Prostate gland (tissue), 2 donors: Measurements from ENCODE around the gene SLC25A21. TPM values are rescaled to one million over a fixed set of nuclear protein-coding genes. Genes with fewer than 3 reads are reported as not detected.
"Not testable (repeated sequence)": the region's sequence is repeated elsewhere in the genome, so short reads cannot be mapped to it uniquely, and the experiment has no call there.

ENCODE experiments used
- DNase-seq: peaks from one replicate; pipeline ENCODE4 v3.0.0-alpha.2; 2019; ENCODE audit warnings: low spot score
- H3K27ac ChIP-seq, 2 donors: fragments of 200-600 bp; sonication (generic); 2 replicates each; pipeline ENCODE4 v1.5.1; 2017 to 2019
- H3K27me3 ChIP-seq: fragments of 200-600 bp; sonication (generic); replicated peaks from 2 replicates; pipeline ENCODE4 v1.5.1; 2019; ENCODE audit not compliant: insufficient read depth
- H3K36me3 ChIP-seq, 2 donors: fragments of 200-600 bp; sonication (generic); 1 replicate in 1 of 2; 2 replicates in 1 of 2; pipeline versions ENCODE4 v1.5.1 to v1.8.1; 2017 to 2019
- H3K4me1 ChIP-seq: fragments of 200-600 bp; sonication (generic); replicated peaks from 2 replicates; pipeline ENCODE4 v1.5.1; 2019
- H3K4me3 ChIP-seq, 2 donors: fragments of 200-600 bp; sonication (generic); 2 replicates each; pipeline ENCODE4 v1.5.1; 2017 to 2019
- H3K9me3 ChIP-seq: fragments of 200-600 bp; sonication (generic); 2 replicates; pipeline ENCODE4 v1.5.1; 2017
- POLR2A ChIP-seq: fragments of 450-650 bp; IDR thresholded peaks from one replicate; pipeline ENCODE4 v1.6.1; 2016; ENCODE audit warnings: antibody characterized with exemption, mild to moderate bottlenecking
- POLR2AphosphoS5 ChIP-seq: sonication (generic); formaldehyde crosslinking; IDR thresholded peaks from one replicate; pipeline ENCODE4 v1.6.1; 2017; ENCODE audit warnings: antibody characterized with exemption
- WGBS: methylation state at CpG from one replicate; pipeline ENCODE4 v1.1.5; 2018; 5-methylcytosine and 5-hydroxymethylcytosine counted together
- intact Hi-C: fragments of 100-400 bp; cut with DNase I; formaldehyde crosslinking; loops from one replicate; pipeline ENCODE4 v1.14.2; 2022
- total RNA-seq, 2 donors: library from RNA; depleted of rRNA; stranded (reverse); fragments of >200 nt; gene quantifications; one replicate each; pipeline ENCODE4 v1.1.0, GENCODE V29; 2016
- TF ChIP-seq, protein P1 (sequence below), 4 experiments: fragments of 200-600 bp in 2 of 4; fragments of 450-650 bp in 2 of 4; sonication (generic) in 2 of 4; IDR thresholded peaks; 1 replicate in 3 of 4; 2 replicates in 1 of 4; pipeline ENCODE4 v1.5.1; 2016 to 2019; ENCODE audit warnings: antibody characterized with exemption in 4 of 4, mild to moderate bottlenecking in 2 of 4, moderate library complexity in 2 of 4

The SLC25A21 gene
- total RNA-seq, 2 donors from 2014 or later = 1.5 to 7.7 TPM

DNA sequence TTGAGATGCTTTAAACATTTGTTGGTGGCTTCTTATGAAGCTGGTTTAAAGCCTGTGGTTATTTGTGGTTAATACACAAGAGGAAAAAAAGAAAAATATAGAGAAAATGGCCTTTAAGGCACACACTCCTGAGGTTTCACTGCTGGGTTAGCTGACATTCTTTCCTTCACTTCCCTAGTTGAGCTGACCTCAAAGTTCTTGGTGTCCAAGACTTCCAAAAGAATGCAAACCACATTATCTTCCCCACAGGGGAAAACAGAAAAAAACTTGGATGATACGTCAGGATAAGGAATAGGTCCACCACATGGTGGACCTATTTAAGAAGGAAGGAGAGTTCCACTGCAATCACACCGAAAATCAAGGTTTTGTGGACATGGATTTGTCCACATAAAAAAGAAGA lies 94.3 kb downstream of the SLC25A21 start:
- no peaks in the 10 kb centered on the region for H3K36me3 ChIP-seq
- WGBS = 62% methylated on average over 2 of the region's 2 CpGs
- TF ChIP-seq, protein P1, sequence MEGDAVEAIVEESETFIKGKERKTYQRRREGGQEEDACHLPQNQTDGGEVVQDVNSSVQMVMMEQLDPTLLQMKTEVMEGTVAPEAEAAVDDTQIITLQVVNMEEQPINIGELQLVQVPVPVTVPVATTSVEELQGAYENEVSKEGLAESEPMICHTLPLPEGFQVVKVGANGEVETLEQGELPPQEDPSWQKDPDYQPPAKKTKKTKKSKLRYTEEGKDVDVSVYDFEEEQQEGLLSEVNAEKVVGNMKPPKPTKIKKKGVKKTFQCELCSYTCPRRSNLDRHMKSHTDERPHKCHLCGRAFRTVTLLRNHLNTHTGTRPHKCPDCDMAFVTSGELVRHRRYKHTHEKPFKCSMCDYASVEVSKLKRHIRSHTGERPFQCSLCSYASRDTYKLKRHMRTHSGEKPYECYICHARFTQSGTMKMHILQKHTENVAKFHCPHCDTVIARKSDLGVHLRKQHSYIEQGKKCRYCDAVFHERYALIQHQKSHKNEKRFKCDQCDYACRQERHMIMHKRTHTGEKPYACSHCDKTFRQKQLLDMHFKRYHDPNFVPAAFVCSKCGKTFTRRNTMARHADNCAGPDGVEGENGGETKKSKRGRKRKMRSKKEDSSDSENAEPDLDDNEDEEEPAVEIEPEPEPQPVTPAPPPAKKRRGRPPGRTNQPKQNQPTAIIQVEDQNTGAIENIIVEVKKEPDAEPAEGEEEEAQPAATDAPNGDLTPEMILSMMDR (IDR thresholded peaks at IDR 0.05) = no peak
- TF ChIP-seq POLR2A (no peak), POLR2AphosphoS5 (no peak)
- H3K9me3 ChIP-seq = no peaks in the 10 kb centered on the region
- H3K27ac ChIP-seq = no peak overlapping the region
- no peaks in the 10 kb centered on the region for H3K4me1 ChIP-seq
- H3K4me3 ChIP-seq = no peak overlapping the region
- intact Hi-C loops = no loop called here
- DNase-seq = no peak
- H3K27me3 ChIP-seq = no peaks in the 10 kb centered on the region

DNA sequence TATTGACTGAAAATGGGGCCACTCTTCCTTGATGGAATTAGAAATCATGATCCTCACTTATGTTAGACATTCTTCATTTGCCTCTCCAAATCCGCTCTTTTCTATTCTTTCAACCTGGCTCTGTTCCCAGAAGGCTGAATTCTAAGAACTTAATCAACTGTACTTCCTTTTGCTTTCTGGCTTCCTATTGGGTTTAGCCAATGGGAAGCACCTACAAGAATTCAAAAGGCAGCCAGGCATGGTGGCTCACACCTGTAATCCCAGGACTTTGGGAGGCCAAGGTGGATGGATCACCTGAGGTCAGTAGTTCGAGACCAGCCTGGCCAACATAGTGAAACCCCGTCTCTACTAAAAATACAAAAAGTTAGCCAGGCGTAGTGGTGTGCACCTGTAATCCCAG lies 98.1 kb downstream of the SLC25A21 start:
- H3K27ac ChIP-seq, H3K27me3 ChIP-seq, intact Hi-C loops, H3K4me3 ChIP-seq, DNase-seq, H3K9me3 ChIP-seq, H3K36me3 ChIP-seq, H3K4me1 ChIP-seq: not testable (repeated sequence)
- 67% methylated on average over 4 of the region's 4 CpGs for WGBS

DNA sequence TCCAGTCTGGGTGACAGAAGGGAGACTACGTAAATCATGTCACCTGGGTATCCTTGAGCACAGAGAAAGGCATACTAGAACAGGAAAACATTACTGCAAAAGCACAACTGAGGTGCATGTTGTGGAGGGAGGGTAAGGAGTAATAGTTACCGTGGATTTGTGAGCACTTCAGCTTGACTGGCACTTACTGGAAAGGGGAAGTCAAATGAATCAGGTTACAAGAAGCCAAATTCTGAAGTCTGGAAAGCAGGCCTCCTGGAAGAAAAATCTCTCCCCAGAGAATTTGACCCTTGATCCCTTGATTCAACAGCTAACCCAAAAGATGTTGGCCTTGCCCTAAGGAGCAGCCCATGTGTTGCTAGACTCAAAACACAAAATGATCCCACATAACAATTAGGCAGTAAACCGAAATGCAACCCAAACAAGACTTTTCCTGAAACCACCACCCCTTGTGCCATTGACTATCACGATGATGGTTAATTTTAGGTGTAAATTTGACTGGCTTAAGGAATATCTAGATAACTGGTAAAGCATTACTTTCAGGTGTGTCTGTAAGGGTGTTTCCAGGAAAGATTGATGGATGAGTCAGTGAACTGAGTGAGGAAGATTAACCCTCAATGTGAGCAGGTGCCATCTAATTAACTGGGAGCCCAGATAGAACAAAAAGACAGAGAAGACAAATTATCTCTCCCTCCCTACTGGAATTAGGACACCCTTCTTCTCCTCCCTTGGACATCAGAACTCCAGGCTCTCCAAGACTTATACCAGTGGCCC lies 108.8 kb downstream of the SLC25A21 start:
- no peaks in the 10 kb centered on the region for H3K27me3 ChIP-seq
- TF ChIP-seq POLR2A = no peak
- H3K4me3 ChIP-seq = no peak overlapping the region
- H3K36me3 ChIP-seq = no peaks in the 10 kb centered on the region
- no peaks in the 10 kb centered on the region for H3K4me1 ChIP-seq
- 91% methylated on average over 4 of the region's 4 CpGs for WGBS
- DNase-seq = no peak
- intact Hi-C loops = no loop called here
- no peaks in the 10 kb centered on the region for H3K9me3 ChIP-seq
- no peak overlapping the region for H3K27ac ChIP-seq

DNA sequence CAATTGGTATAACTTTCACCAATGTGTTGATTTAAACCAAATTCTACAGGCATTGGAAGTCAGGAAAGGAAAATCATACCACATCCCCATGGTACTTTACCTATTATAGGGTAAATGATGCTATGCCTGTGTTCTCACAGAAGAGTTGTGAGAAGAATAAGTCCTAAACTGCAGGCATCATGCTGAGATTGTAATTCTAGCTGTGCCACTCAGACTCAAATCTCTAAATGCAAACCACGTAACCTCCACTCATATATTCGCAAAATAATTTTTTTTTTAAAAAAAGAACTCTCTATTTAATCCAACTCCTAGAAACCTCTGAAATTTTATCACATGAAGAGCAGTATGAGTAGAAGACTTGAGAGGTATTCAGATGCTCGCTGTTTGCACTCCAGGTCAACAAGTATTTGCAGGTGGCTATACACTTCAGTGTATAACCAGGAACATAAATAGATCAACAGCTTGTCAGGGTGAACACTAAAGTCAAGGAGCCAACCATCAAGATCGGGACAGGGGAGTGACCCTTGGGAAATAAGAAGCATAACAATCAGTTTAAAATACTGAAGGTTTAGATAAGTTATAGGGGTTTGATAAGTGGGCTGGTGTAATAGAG lies 110.1 kb downstream of the SLC25A21 start:
- H3K27ac ChIP-seq = no peak overlapping the region
- no peaks in the 10 kb centered on the region for H3K4me1 ChIP-seq
- no peak for DNase-seq
- no peaks in the 10 kb centered on the region for H3K9me3 ChIP-seq
- TF ChIP-seq, protein P1 (IDR thresholded peaks at IDR 0.05) = no peak
- TF ChIP-seq POLR2AphosphoS5 = no peak
- no peak for TF ChIP-seq POLR2A
- no peak overlapping the region for H3K4me3 ChIP-seq
- WGBS = 95% methylated on average over 4 of the region's 4 CpGs
- intact Hi-C loops = no loop called here
- no peaks in the 10 kb centered on the region for H3K27me3 ChIP-seq
- H3K36me3 ChIP-seq = no peaks in the 10 kb centered on the region

DNA sequence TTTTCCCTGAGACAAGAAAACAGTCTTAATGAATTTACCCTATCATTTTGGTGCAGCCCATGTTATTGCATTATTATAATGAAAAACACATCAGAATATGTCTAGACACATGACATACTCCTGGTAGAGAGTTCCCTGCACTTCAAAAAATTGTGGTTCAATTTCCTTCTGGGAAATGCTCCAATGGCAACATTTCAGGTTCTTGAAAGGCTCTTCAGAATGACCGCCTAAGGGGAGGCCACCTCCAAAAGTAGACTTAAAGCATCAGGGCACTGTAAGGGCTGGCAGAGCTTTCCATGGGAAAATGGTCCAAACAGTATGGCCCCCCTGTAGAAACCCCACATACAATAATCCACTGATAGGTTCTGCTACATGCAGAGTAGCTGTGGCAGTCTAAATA lies 110.7 kb downstream of the SLC25A21 start:
- intact Hi-C loops = no loop called here
- Histone ChIP-seq H3K9me3 (no peaks in the 10 kb centered on the region), H3K36me3 (no peaks in the 10 kb centered on the region), H3K4me3 (no peak overlapping the region), H3K27ac (no peak overlapping the region), H3K27me3 (no peaks in the 10 kb centered on the region), H3K4me1 (no peaks in the 10 kb centered on the region)
- DNase-seq = no peak
- TF ChIP-seq, protein P1 (IDR thresholded peaks at IDR 0.05) = no peak
- TF ChIP-seq POLR2A (no peak), POLR2AphosphoS5 (no peak)
- WGBS = 35% methylated on average over 1 of the region's 1 CpG
